Loucy (cell line): ENCODE measurements around the gene SRSF3.
A peak's percentile ranks its signal among the peaks of the same experiment; 100 is the strongest.
"Not testable (repeated sequence)": the region's sequence is repeated elsewhere in the genome, so short reads cannot be mapped to it uniquely, and the experiment has no call there.

Experiments used
- H2AFZ ChIP-seq: fragments of 200-600 bp; sonication (generic); 2 replicates; pipeline ENCODE4 v1.6.0; 2016; ENCODE audit warnings: antibody characterized with exemption, mild to moderate bottlenecking, low read length, moderate library complexity
- H3F3A ChIP-seq: fragments of 200-600 bp; 2 replicates; pipeline ENCODE4 v1.6.0; 2016; ENCODE audit warnings: antibody characterized with exemption, low read depth, mild to moderate bottlenecking
- H3K27me3 ChIP-seq: fragments of 200-600 bp; sonication (generic); 2 replicates; pipeline ENCODE4 v1.6.1; 2014; ENCODE audit warnings: low read length, mild to moderate bottlenecking; ENCODE audit not compliant: insufficient read depth, poor library complexity, severe bottlenecking
- H3K36me3 ChIP-seq: fragments of 200-600 bp; sonication (generic); 2 replicates; pipeline ENCODE4 v1.6.1; 2016; ENCODE audit warnings: low read length; ENCODE audit not compliant: insufficient read depth
- H3K4me1 ChIP-seq: fragments of 200-600 bp; sonication (generic); 2 replicates; pipeline ENCODE4 v1.5.1; 2014; ENCODE audit warnings: low read length, mild to moderate bottlenecking; ENCODE audit not compliant: insufficient read depth, poor library complexity, severe bottlenecking
- H3K4me2 ChIP-seq: fragments of 200-600 bp; sonication (generic); 2 replicates; pipeline ENCODE4 v1.6.0; 2014; ENCODE audit warnings: antibody characterized with exemption, low read length, low read depth, mild to moderate bottlenecking; ENCODE audit not compliant: poor library complexity, severe bottlenecking
- H3K4me3 ChIP-seq: fragments of 200-600 bp; sonication (generic); 2 replicates; pipeline ENCODE4 v1.5.1; 2014; ENCODE audit warnings: low read length, mild to moderate bottlenecking, mixed read lengths; ENCODE audit not compliant: poor library complexity, severe bottlenecking
- H3K79me2 ChIP-seq: fragments of 200-600 bp; sonication (generic); 2 replicates; pipeline ENCODE4 v1.6.1; 2014; ENCODE audit warnings: low read length; ENCODE audit not compliant: insufficient read depth
- H3K9ac ChIP-seq: fragments of 200-600 bp; sonication (generic); 2 replicates; pipeline ENCODE4 v1.6.0; 2014; ENCODE audit warnings: mild to moderate bottlenecking, low read depth, low read length, moderate library complexity; ENCODE audit not compliant: poor library complexity, severe bottlenecking
- H3K9me2 ChIP-seq: fragments of 200-600 bp; sonication (generic); replicated peaks from 2 replicates; pipeline ENCODE4 v1.6.1; 2016; ENCODE audit warnings: low read depth, low read length, mixed read lengths
- H3K9me3 ChIP-seq: fragments of 200-600 bp; sonication (generic); 2 replicates; pipeline ENCODE4 v1.6.1; 2014; ENCODE audit warnings: mild to moderate bottlenecking, antibody characterized with exemption, low read length, low read depth; ENCODE audit not compliant: insufficient read depth
- H4K20me1 ChIP-seq: fragments of 200-600 bp; sonication (generic); 2 replicates; pipeline ENCODE4 v1.6.0; 2014; ENCODE audit warnings: antibody characterized with exemption, low read length, mild to moderate bottlenecking; ENCODE audit not compliant: insufficient read depth, poor library complexity, severe bottlenecking
- EZH2phosphoT487 ChIP-seq: fragments of 200-600 bp; IDR thresholded peaks from 2 replicates; pipeline ENCODE4 v1.6.1; 2018; ENCODE audit warnings: antibody characterized with exemption, mild to moderate bottlenecking, moderate library complexity, borderline replicate concordance
- TF ChIP-seq, protein P1 (sequence below): fragments of 200-600 bp; sonication (generic); conservative IDR thresholded peaks from 2 replicates; pipeline ENCODE4 v1.5.1; 2014; ENCODE audit warnings: mild to moderate bottlenecking, antibody characterized with exemption, low read length

Gene SRSF3

DNA sequence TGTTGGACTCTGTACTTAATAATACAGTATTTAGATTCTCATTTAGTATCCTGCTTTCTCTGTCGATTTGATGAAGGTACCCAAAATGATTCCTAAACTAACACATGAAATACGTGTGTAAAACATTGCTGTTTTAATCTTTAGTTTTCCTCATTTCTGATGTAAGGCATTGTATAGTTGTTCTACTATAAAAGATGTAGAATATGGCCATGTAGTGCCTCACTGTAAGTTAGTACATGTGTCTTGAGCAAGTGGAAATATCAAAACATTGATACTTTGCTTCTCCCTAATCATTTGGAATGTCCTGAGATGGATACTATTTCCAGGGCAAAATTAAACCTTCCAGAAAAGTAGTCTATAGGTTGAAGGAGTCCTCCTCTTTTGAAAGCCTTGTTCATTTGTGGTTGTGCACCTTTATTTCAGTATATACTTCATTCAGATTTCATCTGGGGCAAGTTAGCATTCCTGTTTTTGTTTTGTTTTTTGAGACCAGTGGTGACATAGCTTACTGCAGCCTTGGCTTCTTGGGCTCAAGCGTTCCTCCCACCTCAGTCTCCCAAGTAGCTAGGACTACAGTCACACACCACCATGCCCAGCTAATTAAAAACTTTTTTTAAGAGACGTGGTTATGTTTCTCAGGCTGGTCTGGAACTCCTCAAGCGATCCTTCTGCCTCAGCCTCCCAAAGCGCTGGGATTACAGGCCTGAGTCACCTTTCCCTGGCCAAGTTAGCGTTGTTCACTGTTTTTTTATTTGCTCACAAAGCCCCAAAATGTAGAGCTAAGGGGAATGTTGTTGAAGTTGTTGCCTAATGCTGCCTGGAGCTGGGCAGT, 11.6 kb downstream of the SRSF3 start:
- Histone ChIP-seq H3K4me2 (peak overlapping the region; percentile 100), H3F3A (no peaks in the 10 kb centered on the region; the same call in 1 of the 2 replicates), H3K9ac (no peak overlapping the region), H3K27me3 (no peaks in the 10 kb centered on the region), H3K79me2 (peaks cover 90% of the 10 kb centered on the region), H3K9me3 (no peaks in the 10 kb centered on the region), H4K20me1 (peaks cover 90% of the 10 kb centered on the region), H3K4me3 (no peak overlapping the region), H3K4me1 (peaks cover 42% of the 10 kb centered on the region), H3K9me2 (no peaks in the 10 kb centered on the region), H2AFZ (no peak overlapping the region), H3K36me3 (peaks cover 94% of the 10 kb centered on the region)
- TF ChIP-seq EZH2phosphoT487: no peak
- TF ChIP-seq, protein P1, sequence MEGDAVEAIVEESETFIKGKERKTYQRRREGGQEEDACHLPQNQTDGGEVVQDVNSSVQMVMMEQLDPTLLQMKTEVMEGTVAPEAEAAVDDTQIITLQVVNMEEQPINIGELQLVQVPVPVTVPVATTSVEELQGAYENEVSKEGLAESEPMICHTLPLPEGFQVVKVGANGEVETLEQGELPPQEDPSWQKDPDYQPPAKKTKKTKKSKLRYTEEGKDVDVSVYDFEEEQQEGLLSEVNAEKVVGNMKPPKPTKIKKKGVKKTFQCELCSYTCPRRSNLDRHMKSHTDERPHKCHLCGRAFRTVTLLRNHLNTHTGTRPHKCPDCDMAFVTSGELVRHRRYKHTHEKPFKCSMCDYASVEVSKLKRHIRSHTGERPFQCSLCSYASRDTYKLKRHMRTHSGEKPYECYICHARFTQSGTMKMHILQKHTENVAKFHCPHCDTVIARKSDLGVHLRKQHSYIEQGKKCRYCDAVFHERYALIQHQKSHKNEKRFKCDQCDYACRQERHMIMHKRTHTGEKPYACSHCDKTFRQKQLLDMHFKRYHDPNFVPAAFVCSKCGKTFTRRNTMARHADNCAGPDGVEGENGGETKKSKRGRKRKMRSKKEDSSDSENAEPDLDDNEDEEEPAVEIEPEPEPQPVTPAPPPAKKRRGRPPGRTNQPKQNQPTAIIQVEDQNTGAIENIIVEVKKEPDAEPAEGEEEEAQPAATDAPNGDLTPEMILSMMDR: no peak; the same call in 1 of the 2 replicates

DNA sequence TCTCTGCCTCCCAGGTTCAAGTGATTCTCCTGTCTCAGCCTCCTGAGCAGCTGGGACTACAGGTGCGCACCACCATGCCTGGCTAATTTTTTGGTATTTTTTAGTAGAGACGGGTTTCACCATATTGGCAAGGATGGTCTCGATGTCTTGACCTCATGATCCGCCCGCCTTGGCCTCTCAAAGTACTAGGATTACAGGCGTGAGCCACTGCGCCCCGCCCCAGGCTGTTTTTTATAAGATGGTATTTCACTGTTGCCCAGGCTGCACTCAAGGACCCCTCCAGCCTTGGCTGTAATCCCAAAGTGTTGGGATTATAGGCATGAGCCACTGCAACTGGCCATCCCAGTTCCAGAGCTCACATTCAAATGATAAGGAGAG, 13.1 kb downstream of the SRSF3 start:
- not testable (repeated sequence) for H3K4me2 ChIP-seq, H2AFZ ChIP-seq, H3K27me3 ChIP-seq, H3K9me3 ChIP-seq, H3K9ac ChIP-seq, H3F3A ChIP-seq, H3K4me3 ChIP-seq, H3K9me2 ChIP-seq
- Histone ChIP-seq H3K4me1 (peaks cover 27% of the 10 kb centered on the region), H3K36me3 (peaks cover 90% of the 10 kb centered on the region), H4K20me1 (peaks cover 78% of the 10 kb centered on the region), H3K79me2 (peaks cover 75% of the 10 kb centered on the region)

DNA sequence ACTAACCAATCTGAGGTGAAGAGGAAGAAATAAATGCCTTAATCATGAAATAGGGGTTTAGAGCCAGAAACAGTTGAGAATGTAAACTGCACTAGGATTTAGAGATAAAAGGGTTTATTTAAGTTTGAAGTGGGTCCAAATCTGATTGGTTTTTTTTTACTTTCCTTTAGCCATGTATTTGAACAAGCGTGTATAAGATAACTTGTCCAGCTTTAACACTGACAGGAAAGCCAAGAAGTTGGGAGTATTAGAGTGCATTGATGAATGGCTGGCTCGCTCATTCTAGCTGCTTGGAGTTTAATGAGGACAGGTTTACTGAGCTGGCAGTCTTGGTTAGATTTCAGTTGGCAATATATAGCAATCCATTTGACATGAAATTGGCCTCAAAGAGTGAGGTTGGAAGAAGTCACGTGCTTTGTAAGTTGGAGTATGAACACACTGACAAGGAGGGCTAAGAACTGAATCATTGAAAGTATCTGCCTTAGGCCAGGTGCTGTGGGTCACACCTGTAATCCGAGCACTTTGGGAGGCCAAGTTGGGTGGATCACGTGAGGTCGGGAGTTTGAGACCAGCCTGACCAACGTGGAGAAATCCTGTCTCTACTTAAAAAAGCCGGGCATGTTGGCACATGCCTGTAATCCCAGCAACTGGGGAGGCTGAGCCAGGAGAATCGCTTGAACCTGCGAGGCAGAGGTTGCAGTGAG, 13.7 kb downstream of the SRSF3 start:
- Histone ChIP-seq H3K27me3 (no peaks in the 10 kb centered on the region), H3K36me3 (peaks cover 88% of the 10 kb centered on the region), H4K20me1 (peaks cover 73% of the 10 kb centered on the region), H3K4me2 (no peak overlapping the region), H3K9ac (no peak overlapping the region), H3K4me1 (peaks cover 22% of the 10 kb centered on the region), H3F3A (peaks cover 11% of the 10 kb centered on the region), H3K4me3 (no peak overlapping the region), H3K9me3 (no peaks in the 10 kb centered on the region), H3K79me2 (peaks cover 70% of the 10 kb centered on the region), H2AFZ (no peak overlapping the region), H3K9me2 (no peaks in the 10 kb centered on the region)
- TF ChIP-seq EZH2phosphoT487: no peak
- TF ChIP-seq, protein P1: no peak
